IPS-18a (cell line): ENCODE measurements around the gene CD36.
"Not testable (repeated sequence)": the region's sequence is repeated elsewhere in the genome, so short reads cannot be mapped to it uniquely, and the experiment has no call there.

Source experiments
- H3K27ac ChIP-seq: one replicate; pipeline ENCODE4 v1.5.1; 2013; ENCODE audit warnings: low read length
- H3K27me3 ChIP-seq: one replicate; pipeline ENCODE4 v1.6.1; 2013; ENCODE audit warnings: mild to moderate bottlenecking, low read length; ENCODE audit not compliant: control insufficient read depth, insufficient read depth
- H3K36me3 ChIP-seq: one replicate; pipeline ENCODE4 v1.6.1; 2013; ENCODE audit warnings: low read depth, low read length; ENCODE audit not compliant: control insufficient read depth
- H3K4me1 ChIP-seq: one replicate; pipeline ENCODE4 v1.6.1; 2013; ENCODE audit warnings: low read depth, low read length; ENCODE audit not compliant: control insufficient read depth
- H3K4me3 ChIP-seq: one replicate; pipeline ENCODE4 v1.5.1; 2013; ENCODE audit warnings: low read length
- H3K9ac ChIP-seq: one replicate; pipeline ENCODE4 v1.6.1; 2013; ENCODE audit warnings: mild to moderate bottlenecking, low read length, moderate library complexity
- H3K9me3 ChIP-seq: one replicate; pipeline ENCODE4 v1.6.1; 2013; ENCODE audit warnings: low read depth, low read length; ENCODE audit not compliant: control insufficient read depth

The CD36 gene

DNA sequence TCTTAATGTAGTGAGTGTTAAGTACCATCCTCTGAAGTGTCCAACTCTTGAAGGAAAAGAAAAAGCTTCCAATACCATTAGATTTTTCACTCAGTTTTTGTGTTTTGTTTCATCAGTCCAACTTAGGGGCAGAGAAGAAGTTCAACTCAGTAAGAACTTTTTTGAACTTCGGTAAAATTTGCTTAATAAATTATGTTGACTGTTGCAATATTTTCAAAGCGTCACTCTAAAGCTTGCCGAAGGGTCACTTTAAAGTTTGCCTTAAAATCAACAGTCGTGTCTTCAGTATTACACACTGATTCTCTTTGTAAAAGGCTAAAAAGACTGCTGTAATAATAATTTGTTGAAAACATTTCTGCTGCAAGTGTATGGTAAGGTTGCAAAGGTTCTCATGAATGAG is 17.6 kb downstream of the CD36 start:
- H3K36me3 ChIP-seq, result no peaks in the 10 kb centered on the region
- no peaks in the 10 kb centered on the region for H3K4me1 ChIP-seq
- H3K9me3 ChIP-seq, result no peaks in the 10 kb centered on the region
- H3K4me3 ChIP-seq, result no peak overlapping the region
- H3K27ac ChIP-seq, result no peak overlapping the region
- no peak overlapping the region for H3K9ac ChIP-seq
- H3K27me3 ChIP-seq, result no peaks in the 10 kb centered on the region

GRCh38 chr7:80659120-80660055 is 20.9 kb downstream of the CD36 start:
- Histone ChIP-seq H3K4me3 (no peak overlapping the region), H3K9me3 (no peaks in the 10 kb centered on the region), H3K27me3 (no peaks in the 10 kb centered on the region), H3K4me1 (no peaks in the 10 kb centered on the region), H3K36me3 (no peaks in the 10 kb centered on the region), H3K27ac (no peak overlapping the region), H3K9ac (no peak overlapping the region)

- H3K27me3 ChIP-seq, result no peaks in the 10 kb centered on the region
- H3K9ac ChIP-seq, result no peak overlapping the region
- H3K36me3 ChIP-seq, result no peaks in the 10 kb centered on the region
- no peak overlapping the region for H3K27ac ChIP-seq
- H3K9me3 ChIP-seq, result no peaks in the 10 kb centered on the region
- no peak overlapping the region for H3K4me3 ChIP-seq
- H3K4me1 ChIP-seq, result no peaks in the 10 kb centered on the region
These were observed 22.5 kb downstream of the CD36 start for GRCh38 chr7:80660939-80661338.

GRCh38 chr7:80661729-80662128 is 23.3 kb downstream of the CD36 start:
- H3K9me3 ChIP-seq, result no peaks in the 10 kb centered on the region
- no peaks in the 10 kb centered on the region for H3K36me3 ChIP-seq
- H3K27me3 ChIP-seq, result no peaks in the 10 kb centered on the region
- no peak overlapping the region for H3K27ac ChIP-seq
- H3K9ac ChIP-seq, result no peak overlapping the region
- no peak overlapping the region for H3K4me3 ChIP-seq
- no peaks in the 10 kb centered on the region for H3K4me1 ChIP-seq

DNA sequence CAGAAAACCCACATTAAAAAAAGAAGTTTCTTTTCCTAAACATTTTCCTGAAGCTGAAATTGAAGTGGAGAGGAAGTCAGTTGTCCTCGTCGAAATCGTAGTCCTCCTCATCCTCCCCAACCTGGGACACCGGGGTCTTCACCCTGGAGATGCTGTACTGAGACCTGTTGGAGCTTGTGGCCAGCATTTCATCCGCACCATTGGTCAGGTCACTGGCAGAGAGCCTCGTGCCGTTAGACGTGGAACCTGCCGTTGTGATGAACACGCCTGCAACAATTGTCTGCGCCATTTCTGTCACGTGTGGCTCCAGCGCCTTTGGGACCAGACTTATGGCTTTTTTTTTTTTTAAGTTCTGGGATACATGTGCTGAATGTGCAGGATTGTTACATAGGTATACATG is 23.8 kb downstream of the CD36 start:
- Histone ChIP-seq H3K4me3 (no peak overlapping the region), H3K9me3 (no peaks in the 10 kb centered on the region), H3K27ac (no peak overlapping the region), H3K9ac (no peak overlapping the region), H3K4me1 (no peaks in the 10 kb centered on the region), H3K27me3 (no peaks in the 10 kb centered on the region), H3K36me3 (no peaks in the 10 kb centered on the region)

DNA sequence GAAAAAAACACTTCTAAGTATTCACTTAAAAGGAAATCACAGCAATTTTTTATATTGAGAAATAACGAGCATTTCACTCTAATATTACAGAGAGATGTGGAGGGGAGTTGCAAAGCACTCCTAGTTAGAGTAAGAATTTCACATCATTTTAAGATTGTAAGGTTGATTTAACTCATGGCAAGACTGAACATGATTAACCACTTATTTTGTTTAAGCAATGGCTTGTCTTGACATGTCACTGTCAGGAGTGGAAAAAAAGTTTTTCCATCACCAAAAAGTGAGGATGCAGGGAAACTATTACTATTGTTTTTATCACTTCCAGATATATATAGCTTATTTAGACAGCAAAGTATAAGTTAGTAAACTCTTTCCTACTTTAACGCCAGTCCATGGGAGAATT is 27.1 kb downstream of the CD36 start:
- Histone ChIP-seq H3K4me3 (no peak overlapping the region), H3K27me3 (no peaks in the 10 kb centered on the region), H3K27ac (no peak overlapping the region), H3K9me3 (no peaks in the 10 kb centered on the region), H3K9ac (no peak overlapping the region), H3K4me1 (no peaks in the 10 kb centered on the region), H3K36me3 (no peaks in the 10 kb centered on the region)

DNA sequence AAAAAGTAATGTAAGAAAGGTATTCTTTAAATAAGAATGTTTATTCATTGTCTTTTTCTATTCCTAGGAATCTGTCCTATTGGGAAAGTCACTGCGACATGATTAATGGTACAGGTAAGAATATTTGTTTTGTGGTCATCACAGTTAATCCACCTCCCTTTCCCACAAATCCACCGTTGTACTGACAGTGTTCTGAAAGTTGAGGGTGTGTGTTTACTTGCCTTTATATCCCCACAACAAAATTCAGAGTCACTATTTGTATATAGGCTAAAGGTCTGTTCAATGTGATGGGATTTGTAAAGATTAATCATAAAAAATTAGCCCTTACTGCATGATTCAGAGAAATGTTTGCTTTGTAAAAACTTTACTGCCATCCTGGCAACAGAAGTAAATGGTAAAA is 27.9 kb downstream of the CD36 start:
- no peaks in the 10 kb centered on the region for H3K36me3 ChIP-seq
- no peaks in the 10 kb centered on the region for H3K27me3 ChIP-seq
- no peaks in the 10 kb centered on the region for H3K9me3 ChIP-seq
- H3K27ac ChIP-seq, result no peak overlapping the region
- H3K9ac ChIP-seq, result no peak overlapping the region
- H3K4me3 ChIP-seq, result no peak overlapping the region
- H3K4me1 ChIP-seq, result no peaks in the 10 kb centered on the region

GRCh38 chr7:80669367-80669766 is 30.9 kb downstream of the CD36 start:
- not testable (repeated sequence) for H3K27me3 ChIP-seq, H3K9me3 ChIP-seq, H3K36me3 ChIP-seq, H3K27ac ChIP-seq, H3K9ac ChIP-seq, H3K4me3 ChIP-seq, H3K4me1 ChIP-seq

DNA sequence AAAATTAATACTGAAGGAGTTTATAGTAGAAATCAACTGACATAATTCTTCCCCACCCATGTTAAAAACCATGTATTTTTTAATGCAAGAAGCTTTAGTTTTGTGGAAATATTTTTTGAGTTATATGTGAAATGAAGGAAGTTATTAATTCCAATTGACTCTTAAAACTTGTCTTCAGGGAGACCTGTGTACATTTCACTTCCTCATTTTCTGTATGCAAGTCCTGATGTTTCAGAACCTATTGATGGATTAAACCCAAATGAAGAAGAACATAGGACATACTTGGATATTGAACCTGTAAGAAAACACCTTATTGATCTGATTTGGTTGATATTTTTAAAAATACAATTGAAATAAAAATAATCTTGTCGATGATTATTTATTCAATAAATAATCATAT is 33.3 kb downstream of the CD36 start:
- H3K27me3 ChIP-seq, result no peaks in the 10 kb centered on the region
- H3K27ac ChIP-seq, result no peak overlapping the region
- no peak overlapping the region for H3K9ac ChIP-seq
- no peak overlapping the region for H3K4me3 ChIP-seq
- H3K4me1 ChIP-seq, result no peaks in the 10 kb centered on the region
- no peaks in the 10 kb centered on the region for H3K9me3 ChIP-seq
- no peaks in the 10 kb centered on the region for H3K36me3 ChIP-seq

- no peaks in the 10 kb centered on the region for H3K9me3 ChIP-seq
- no peak overlapping the region for H3K4me3 ChIP-seq
- no peaks in the 10 kb centered on the region for H3K4me1 ChIP-seq
- H3K36me3 ChIP-seq, result no peaks in the 10 kb centered on the region
- H3K27ac ChIP-seq, result no peak overlapping the region
- H3K9ac ChIP-seq, result no peak overlapping the region
- no peaks in the 10 kb centered on the region for H3K27me3 ChIP-seq
These were observed 36.6 kb downstream of the CD36 start for GRCh38 chr7:80675090-80675489.

DNA sequence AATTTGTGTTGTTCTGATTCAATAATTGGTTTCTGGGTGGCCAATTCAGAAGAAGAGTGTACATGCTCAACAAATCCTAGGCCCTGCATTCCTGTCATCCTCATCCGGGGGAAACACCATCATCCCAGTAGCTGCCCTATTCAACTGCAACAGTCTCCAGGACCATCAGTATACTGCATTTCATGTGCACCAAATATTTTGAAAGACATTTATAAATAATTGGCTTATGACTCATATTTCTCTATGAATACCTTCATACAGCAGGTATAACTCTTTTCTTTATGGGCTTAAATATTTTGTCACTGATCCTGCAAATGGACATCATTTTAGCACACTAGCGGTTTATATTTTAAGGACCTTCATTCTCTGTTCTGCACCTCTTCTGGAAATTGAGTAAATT is 38.0 kb downstream of the CD36 start:
- no peaks in the 10 kb centered on the region for H3K27me3 ChIP-seq
- no peaks in the 10 kb centered on the region for H3K36me3 ChIP-seq
- H3K27ac ChIP-seq, result no peak overlapping the region
- no peaks in the 10 kb centered on the region for H3K4me1 ChIP-seq
- no peak overlapping the region for H3K9ac ChIP-seq
- H3K9me3 ChIP-seq, result no peaks in the 10 kb centered on the region
- no peak overlapping the region for H3K4me3 ChIP-seq

DNA sequence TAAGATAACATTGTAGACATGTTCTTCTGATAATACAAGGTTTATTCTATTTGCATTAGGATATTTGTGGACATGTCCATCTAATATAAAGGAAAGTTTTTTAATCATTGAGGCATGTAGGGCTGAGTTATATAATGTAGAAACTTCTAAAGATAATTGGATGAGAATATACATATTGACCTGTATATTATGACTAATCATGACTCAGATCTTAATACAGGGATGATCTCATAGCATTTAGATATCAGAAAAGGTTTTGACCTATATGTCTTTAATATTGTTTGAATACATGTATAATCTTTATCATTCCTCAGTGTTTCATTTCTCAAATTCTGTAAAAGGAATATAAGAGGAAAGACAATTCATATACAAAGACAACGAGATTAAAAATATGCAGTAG is 39.2 kb downstream of the CD36 start:
- H3K36me3 ChIP-seq, result no peaks in the 10 kb centered on the region
- no peaks in the 10 kb centered on the region for H3K27me3 ChIP-seq
- H3K9me3 ChIP-seq, result no peaks in the 10 kb centered on the region
- H3K4me1 ChIP-seq, result no peaks in the 10 kb centered on the region
- H3K4me3 ChIP-seq, result no peak overlapping the region
- H3K9ac ChIP-seq, result no peak overlapping the region
- H3K27ac ChIP-seq, result no peak overlapping the region
